Activated naive CD8-positive, alpha-beta T cell treated with anti-CD3 and anti-CD28 coated beads, Interleukin-2, amount 50 U/mL, for 24 hours (primary cell): Measurements from ENCODE around the gene SRF.

Source experiments
- ATAC-seq: fragments of 150-1000 bp; cut with Tn5 transposase; one replicate; pipeline ENCODE4 v1.10.0; 2021
- DNase-seq: peaks from one replicate; pipeline ENCODE4 v3.0.0; 2021
- H3K27ac Mint-ChIP-seq: one replicate; pipeline ENCODE4 v1.8.0; 2021; ENCODE audit warnings: mild to moderate bottlenecking, mixed read lengths
- H3K27me3 Mint-ChIP-seq: one replicate; pipeline ENCODE4 v1.8.0; 2021; ENCODE audit warnings: mixed read lengths
- H3K36me3 Mint-ChIP-seq: one replicate; pipeline ENCODE4 v1.8.0; 2021; ENCODE audit warnings: low read depth, mixed read lengths
- H3K4me1 Mint-ChIP-seq: one replicate; pipeline ENCODE4 v1.8.0; 2021; ENCODE audit warnings: mixed read lengths
- H3K4me3 Mint-ChIP-seq: one replicate; pipeline ENCODE4 v1.8.0; 2021; ENCODE audit warnings: mild to moderate bottlenecking, moderate library complexity, mixed read lengths
- H3K9me3 Mint-ChIP-seq: one replicate; pipeline ENCODE4 v1.8.0; 2021; ENCODE audit warnings: mixed read lengths

Gene SRF

GRCh38 chr6:43142101-43142500 lies 29.0 kb upstream of the SRF start:
- Mint-ChIP-seq H3K4me1 (peaks cover 19% of the 10 kb centered on the region), H3K27ac (peak overlapping the region; percentile 85), H3K4me3 (peak overlapping the region; percentile 24), H3K27me3 (no peaks in the 10 kb centered on the region), H3K9me3 (no peaks in the 10 kb centered on the region), H3K36me3 (no peaks in the 10 kb centered on the region)
- ATAC-seq (peak; percentile 46), DNase-seq (peak; percentile 23)

GRCh38 chr6:43143235-43144128 lies 27.6 kb upstream of the SRF start:
- Mint-ChIP-seq H3K36me3 (no peaks in the 10 kb centered on the region), H3K9me3 (no peaks in the 10 kb centered on the region), H3K4me1 (peaks cover 19% of the 10 kb centered on the region), H3K27me3 (no peaks in the 10 kb centered on the region), H3K27ac (peak overlapping the region; percentile 85), H3K4me3 (peak overlapping the region; percentile 42)
- ATAC-seq (peak; percentile 92), DNase-seq (peak; percentile 85)

- no peak for DNase-seq
- Mint-ChIP-seq H3K4me1 (peaks cover 19% of the 10 kb centered on the region), H3K27me3 (no peaks in the 10 kb centered on the region), H3K36me3 (no peaks in the 10 kb centered on the region), H3K27ac (no peak overlapping the region), H3K9me3 (no peaks in the 10 kb centered on the region), H3K4me3 (no peak overlapping the region)
- no peak for ATAC-seq
Measured at GRCh38 chr6:43144879-43145278, 26.2 kb upstream of the SRF start.

- H3K27ac Mint-ChIP-seq, result no peak overlapping the region
- DNase-seq (no peak), ATAC-seq (no peak)
- H3K27me3 Mint-ChIP-seq, result no peaks in the 10 kb centered on the region
- peaks cover 19% of the 10 kb centered on the region for H3K4me1 Mint-ChIP-seq
- H3K9me3 Mint-ChIP-seq, result no peaks in the 10 kb centered on the region
- H3K36me3 Mint-ChIP-seq, result no peaks in the 10 kb centered on the region
- H3K4me3 Mint-ChIP-seq, result no peak overlapping the region
Measured at GRCh38 chr6:43146261-43146660, 24.8 kb upstream of the SRF start.

GRCh38 chr6:43146709-43147688 lies 24.1 kb upstream of the SRF start:
- DNase-seq, result no peak
- no peaks in the 10 kb centered on the region for H3K27me3 Mint-ChIP-seq
- H3K36me3 Mint-ChIP-seq, result no peaks in the 10 kb centered on the region
- H3K9me3 Mint-ChIP-seq, result no peaks in the 10 kb centered on the region
- no peak overlapping the region for H3K27ac Mint-ChIP-seq
- ATAC-seq, result no peak
- H3K4me1 Mint-ChIP-seq, result peaks cover 18% of the 10 kb centered on the region
- H3K4me3 Mint-ChIP-seq, result no peak overlapping the region

- no peak overlapping the region for H3K4me3 Mint-ChIP-seq
- no peak for ATAC-seq
- no peak for DNase-seq
- H3K9me3 Mint-ChIP-seq, result no peaks in the 10 kb centered on the region
- no peak overlapping the region for H3K27ac Mint-ChIP-seq
- H3K36me3 Mint-ChIP-seq, result no peaks in the 10 kb centered on the region
- no peaks in the 10 kb centered on the region for H3K27me3 Mint-ChIP-seq
- peaks cover 10% of the 10 kb centered on the region for H3K4me1 Mint-ChIP-seq
Measured at GRCh38 chr6:43147691-43148477, 23.2 kb upstream of the SRF start.

GRCh38 chr6:43149265-43149664 lies 21.8 kb upstream of the SRF start:
- Mint-ChIP-seq H3K27me3 (no peaks in the 10 kb centered on the region), H3K4me1 (no peaks in the 10 kb centered on the region), H3K9me3 (no peaks in the 10 kb centered on the region), H3K27ac (no peak overlapping the region), H3K4me3 (no peak overlapping the region), H3K36me3 (no peaks in the 10 kb centered on the region)
- ATAC-seq (no peak), DNase-seq (no peak)

- Mint-ChIP-seq H3K27me3 (no peaks in the 10 kb centered on the region), H3K27ac (no peak overlapping the region), H3K36me3 (no peaks in the 10 kb centered on the region), H3K4me1 (no peaks in the 10 kb centered on the region), H3K4me3 (no peak overlapping the region), H3K9me3 (no peaks in the 10 kb centered on the region)
- ATAC-seq (no peak), DNase-seq (no peak)
Measured at GRCh38 chr6:43150051-43150751, 20.9 kb upstream of the SRF start.

GRCh38 chr6:43159599-43159998 lies 11.5 kb upstream of the SRF start:
- H3K9me3 Mint-ChIP-seq, result no peaks in the 10 kb centered on the region
- no peak for ATAC-seq
- no peaks in the 10 kb centered on the region for H3K4me1 Mint-ChIP-seq
- no peaks in the 10 kb centered on the region for H3K36me3 Mint-ChIP-seq
- H3K27me3 Mint-ChIP-seq, result no peaks in the 10 kb centered on the region
- no peak overlapping the region for H3K27ac Mint-ChIP-seq
- no peak overlapping the region for H3K4me3 Mint-ChIP-seq
- no peak for DNase-seq

- ATAC-seq (no peak), DNase-seq (no peak)
- no peaks in the 10 kb centered on the region for H3K36me3 Mint-ChIP-seq
- H3K9me3 Mint-ChIP-seq, result no peaks in the 10 kb centered on the region
- H3K4me3 Mint-ChIP-seq, result no peak overlapping the region
- no peak overlapping the region for H3K27ac Mint-ChIP-seq
- H3K4me1 Mint-ChIP-seq, result no peaks in the 10 kb centered on the region
- no peaks in the 10 kb centered on the region for H3K27me3 Mint-ChIP-seq
Measured at GRCh38 chr6:43163899-43164298, 7.2 kb upstream of the SRF start.

- ATAC-seq (no peak), DNase-seq (no peak)
- peaks cover 42% of the 10 kb centered on the region for H3K4me1 Mint-ChIP-seq
- H3K9me3 Mint-ChIP-seq, result no peaks in the 10 kb centered on the region
- peaks cover 14% of the 10 kb centered on the region for H3K36me3 Mint-ChIP-seq
- H3K27ac Mint-ChIP-seq, result peak overlapping the region; percentile 91
- peaks cover 2% of the 10 kb centered on the region for H3K27me3 Mint-ChIP-seq
- H3K4me3 Mint-ChIP-seq, result peak overlapping the region; percentile 98
Measured at GRCh38 chr6:43170417-43170930, 595 bp upstream of the SRF start.

- H3K4me3 Mint-ChIP-seq, result peak overlapping the region; percentile 98
- ATAC-seq (no peak), DNase-seq (peak; percentile 46)
Measured at GRCh38 chr6:43171707-43172103, 636 bp downstream of the SRF start.

GRCh38 chr6:43172104-43173007 lies 1.3 kb downstream of the SRF start:
- Mint-ChIP-seq H3K4me1 (peaks cover 48% of the 10 kb centered on the region), H3K27ac (peak overlapping the region; percentile 81), H3K4me3 (peak overlapping the region; percentile 98), H3K36me3 (peaks cover 24% of the 10 kb centered on the region), H3K27me3 (peaks cover 2% of the 10 kb centered on the region), H3K9me3 (no peaks in the 10 kb centered on the region)
- ATAC-seq (no peak), DNase-seq (peak; percentile 59)

More at GRCh38 chr6:43171707-43172103, 636 bp downstream of the SRF start:
- Mint-ChIP-seq H3K4me1 (peaks cover 48% of the 10 kb centered on the region), H3K9me3 (no peaks in the 10 kb centered on the region), H3K27ac (peak overlapping the region; percentile 81), H3K36me3 (peaks cover 23% of the 10 kb centered on the region), H3K27me3 (peaks cover 2% of the 10 kb centered on the region)
